SK-N-MC (cell line): ENCODE data around the gene IL3RA.

Experiments
- DNase-seq: peaks from one replicate; pipeline ENCODE4 v3.0.0-alpha.2; 2011; ENCODE audit warnings: low read depth, low spot score
- H3K27ac ChIP-seq: fragments of 200-600 bp; sonication (generic); 2 replicates; pipeline ENCODE4 v1.5.1; 2016; ENCODE audit warnings: mixed run types
- H3K36me3 ChIP-seq: fragments of 200-600 bp; sonication (generic); 2 replicates; pipeline ENCODE4 v1.6.1; 2017; ENCODE audit warnings: antibody characterized with exemption, low read length, mixed read lengths; ENCODE audit not compliant: insufficient read depth
- H3K4me3 ChIP-seq: fragments of 200-600 bp; sonication (generic); 2 replicates; pipeline ENCODE4 v1.5.1; 2016
- H3K9ac ChIP-seq: fragments of 200-600 bp; sonication (generic); 2 replicates; pipeline ENCODE4 v1.8.0; 2017; ENCODE audit warnings: mixed run types, mixed read lengths; ENCODE audit not compliant: insufficient read length
- H3K9me3 ChIP-seq: fragments of 200-600 bp; sonication (generic); 2 replicates; pipeline ENCODE4 v1.6.1; 2017; ENCODE audit warnings: low read depth, mild to moderate bottlenecking, antibody characterized with exemption, low read length, moderate library complexity, mixed read lengths
- EZH2 ChIP-seq: fragments of 200-600 bp; sonication (generic); IDR thresholded peaks from one replicate; pipeline ENCODE4 v1.6.1; 2017; ENCODE audit warnings: antibody characterized with exemption
- FOXP2 ChIP-seq: optimal IDR thresholded peaks from 2 replicates; pipeline ENCODE3; 2011; ENCODE audit warnings: mild to moderate bottlenecking, moderate library complexity; ENCODE audit not compliant: insufficient read depth; ENCODE audit errors: extremely low read length, control extremely low read depth
- POLR2AphosphoS5 ChIP-seq: IDR thresholded peaks from 2 replicates; pipeline ENCODE4 v1.6.1; 2012; ENCODE audit warnings: mild to moderate bottlenecking, low read depth, low read length, borderline replicate concordance

Gene IL3RA

DNA sequence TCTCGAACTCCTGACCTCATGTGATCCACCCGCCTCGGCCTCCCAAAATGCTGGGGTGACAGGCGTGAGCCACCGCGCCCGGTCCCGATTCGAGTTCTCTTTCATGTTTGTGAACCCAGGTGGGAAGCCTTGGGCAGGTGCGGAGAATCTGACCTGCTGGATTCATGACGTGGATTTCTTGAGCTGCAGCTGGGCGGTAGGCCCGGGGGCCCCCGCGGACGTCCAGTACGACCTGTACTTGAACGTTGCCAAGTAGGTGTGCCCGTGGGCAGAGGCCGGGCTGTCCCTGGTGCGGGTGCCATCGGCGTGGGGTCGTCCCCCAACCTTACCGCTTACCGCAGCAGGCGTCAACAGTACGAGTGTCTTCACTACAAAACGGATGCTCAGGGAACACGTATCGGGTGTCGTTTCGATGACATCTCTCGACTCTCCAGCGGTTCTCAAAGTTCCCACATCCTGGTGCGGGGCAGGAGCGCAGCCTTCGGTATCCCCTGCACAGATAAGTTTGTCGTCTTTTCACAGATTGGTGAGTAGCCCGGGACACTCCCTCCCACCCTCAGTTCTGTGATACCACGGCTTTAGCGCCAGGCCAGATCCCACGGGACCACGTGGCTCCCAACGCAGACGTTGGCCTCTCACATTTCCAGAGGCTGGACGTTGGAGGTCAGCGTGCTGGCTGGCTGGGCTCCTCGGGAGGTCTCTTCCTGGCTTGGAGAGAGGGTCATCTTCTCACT lies 15.6 kb downstream of the IL3RA start:
- DNase-seq, result no peak
- Histone ChIP-seq H3K9me3 (no peaks in the 10 kb centered on the region), H3K36me3 (no peaks in the 10 kb centered on the region), H3K27ac (no peak overlapping the region), H3K4me3 (no peak overlapping the region), H3K9ac (no peak overlapping the region)
- TF ChIP-seq EZH2 (no peak), POLR2AphosphoS5 (no peak), FOXP2 (no peak)

DNA sequence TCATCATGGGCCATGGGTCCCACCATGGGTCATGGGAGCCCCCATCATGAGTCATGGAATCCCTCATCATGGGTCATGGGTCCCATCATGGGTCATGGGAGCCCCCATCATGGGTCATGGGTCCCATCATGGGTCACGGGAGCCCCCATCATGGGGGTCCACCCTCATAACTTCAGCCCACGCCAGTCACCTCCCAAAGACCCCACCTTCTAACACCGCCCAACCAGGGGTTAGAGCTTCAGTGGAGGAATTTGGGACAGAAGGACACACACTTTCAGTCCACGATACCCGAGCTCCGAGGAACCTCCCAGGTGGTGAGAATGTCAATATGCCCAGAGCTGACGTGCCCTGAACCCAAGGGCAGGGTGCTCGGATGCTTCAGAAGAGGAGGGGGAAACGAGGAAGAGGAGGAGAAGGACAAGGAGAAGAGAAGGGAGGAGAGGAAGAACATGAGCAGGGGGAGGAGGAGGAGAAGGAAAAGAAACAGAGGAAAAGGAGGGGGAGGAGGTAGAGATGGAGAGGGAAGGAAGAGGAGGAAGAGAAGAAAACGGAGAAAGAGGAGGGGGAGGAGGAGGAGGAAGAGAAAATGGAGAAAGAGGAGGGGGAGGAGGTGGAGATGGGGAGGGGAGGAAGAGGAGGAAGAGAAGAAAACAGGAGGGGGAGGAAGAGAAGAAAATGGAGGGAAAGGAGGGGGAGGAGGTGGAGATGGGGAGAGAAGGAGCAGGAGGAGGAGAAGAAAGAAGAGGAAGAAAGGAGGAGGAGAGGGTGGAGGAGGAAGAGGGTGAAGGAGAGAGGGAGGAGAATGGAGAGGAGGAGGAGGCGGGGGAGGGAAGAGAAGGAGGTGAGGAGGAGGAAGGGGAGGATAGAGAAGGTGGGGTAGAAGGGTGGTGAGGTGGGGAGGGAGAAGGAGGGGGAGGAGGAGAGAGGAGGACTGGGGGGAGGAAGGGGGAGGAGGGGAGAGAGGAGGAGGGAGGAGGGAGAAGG lies 17.7 kb downstream of the IL3RA start:
- no peak overlapping the region for H3K4me3 ChIP-seq
- no peak for DNase-seq
- TF ChIP-seq EZH2 (no peak), POLR2AphosphoS5 (no peak), FOXP2 (no peak)
- H3K9ac ChIP-seq, result no peak overlapping the region
- no peaks in the 10 kb centered on the region for H3K36me3 ChIP-seq
- no peak overlapping the region for H3K27ac ChIP-seq
- H3K9me3 ChIP-seq, result no peaks in the 10 kb centered on the region

DNA sequence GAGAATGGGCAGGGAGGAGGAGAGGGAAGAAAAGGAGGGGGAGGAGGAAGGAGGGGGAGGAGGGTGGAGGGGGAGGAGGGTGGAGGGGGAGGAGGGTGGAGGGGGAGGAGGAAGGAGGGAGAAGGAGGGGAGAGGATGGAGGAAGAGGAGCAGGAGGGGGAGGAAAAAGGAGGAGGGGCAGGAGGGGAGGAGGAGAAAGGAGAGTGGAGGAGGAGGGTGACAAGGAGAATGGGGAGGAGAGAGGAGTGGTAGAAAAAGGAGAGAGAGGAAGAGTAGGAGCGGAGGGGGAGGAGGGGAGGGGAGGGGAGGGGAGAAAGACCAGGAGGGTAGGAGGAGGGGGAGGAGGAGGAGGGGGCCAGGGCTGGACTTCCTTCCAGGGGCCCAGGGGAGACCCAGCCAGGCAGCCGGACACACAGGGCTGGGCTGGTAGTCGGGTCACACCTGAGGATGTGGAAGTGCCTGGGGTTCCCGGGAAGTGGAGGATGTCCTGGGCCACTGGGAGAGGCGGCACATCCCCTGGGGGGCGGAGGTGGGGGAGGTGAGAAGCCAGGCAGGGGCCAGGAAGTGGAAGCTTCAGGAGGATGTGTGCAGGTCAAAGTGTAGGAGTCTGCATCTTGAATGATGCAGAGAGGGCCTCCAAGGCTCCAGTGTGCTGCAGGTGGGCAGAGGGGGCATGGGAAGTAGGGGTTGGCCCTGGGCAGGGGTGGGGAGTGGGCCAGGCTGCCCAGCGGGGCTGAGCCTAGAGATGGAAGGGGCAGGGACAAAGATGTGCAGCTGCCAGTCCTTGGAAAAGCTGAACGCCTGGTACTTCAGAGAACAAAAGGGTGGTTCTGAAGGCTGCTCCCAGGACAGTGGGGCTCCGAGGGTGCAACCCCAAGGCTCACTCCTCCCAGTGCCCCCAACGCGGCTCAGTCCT lies 18.8 kb downstream of the IL3RA start:
- no peak overlapping the region for H3K27ac ChIP-seq
- H3K36me3 ChIP-seq, result no peaks in the 10 kb centered on the region
- H3K9ac ChIP-seq, result no peak overlapping the region
- no peak for DNase-seq
- no peak for TF ChIP-seq EZH2
- TF ChIP-seq POLR2AphosphoS5, result no peak
- no peak for TF ChIP-seq FOXP2
- no peak overlapping the region for H3K4me3 ChIP-seq
- no peaks in the 10 kb centered on the region for H3K9me3 ChIP-seq

DNA sequence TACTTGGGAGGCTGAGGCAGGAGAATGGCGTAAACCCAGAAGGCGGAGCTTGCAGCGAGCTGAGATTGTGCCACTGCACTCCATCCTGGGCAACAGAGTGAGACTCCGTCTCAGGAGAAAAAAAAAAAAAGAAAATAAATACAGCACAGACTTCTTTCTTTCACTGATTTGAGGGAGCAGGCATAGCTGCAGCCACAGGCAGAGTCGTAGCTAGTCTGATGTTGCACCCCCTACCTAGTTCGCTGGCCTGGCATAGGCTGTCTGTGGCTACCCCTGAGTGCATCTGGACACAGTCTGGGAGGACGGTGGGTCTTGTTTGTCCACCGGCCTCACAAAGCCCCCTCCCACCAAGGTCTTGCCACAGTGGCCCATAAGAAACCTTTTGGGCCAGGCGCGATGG lies 21.4 kb downstream of the IL3RA start:
- no peak for TF ChIP-seq EZH2
- no peak for TF ChIP-seq POLR2AphosphoS5
- no peak for TF ChIP-seq FOXP2
- no peak for DNase-seq
- Histone ChIP-seq H3K27ac (no peak overlapping the region), H3K9me3 (no peaks in the 10 kb centered on the region), H3K4me3 (no peak overlapping the region), H3K9ac (no peak overlapping the region), H3K36me3 (no peaks in the 10 kb centered on the region)

DNA sequence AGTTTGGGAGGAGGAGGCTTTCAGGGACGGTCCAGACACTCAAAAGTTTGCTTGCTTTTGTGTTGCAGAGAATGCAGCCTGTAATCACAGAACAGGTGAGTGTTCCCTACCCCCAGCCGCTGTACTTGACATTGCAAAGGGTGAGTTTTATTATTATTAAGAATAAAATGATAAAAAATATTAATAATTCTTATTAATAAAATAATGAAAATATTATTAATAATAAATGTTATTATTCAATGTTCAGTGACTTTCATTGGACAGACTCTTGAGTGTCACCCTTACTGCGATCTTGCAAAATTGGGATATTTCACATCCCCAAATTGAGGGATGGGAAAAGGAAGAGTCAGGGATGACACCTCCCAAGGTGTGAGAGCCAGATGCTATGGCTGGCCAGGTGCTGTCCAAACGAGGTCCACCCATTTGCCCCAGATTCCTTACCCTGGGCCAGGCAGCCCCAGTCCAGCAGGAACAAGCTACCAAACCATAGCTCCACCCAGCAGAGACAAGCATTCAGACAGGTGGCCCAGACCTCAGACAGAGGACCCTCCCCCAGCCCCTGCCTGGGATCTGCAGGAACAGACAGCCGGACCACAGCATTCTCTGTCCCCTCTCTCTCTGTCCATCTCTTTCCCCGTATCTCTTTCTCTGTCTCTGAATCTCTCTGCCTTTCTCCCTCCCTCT lies 22.4 kb downstream of the IL3RA start:
- Histone ChIP-seq H3K36me3 (no peaks in the 10 kb centered on the region), H3K4me3 (no peak overlapping the region), H3K27ac (no peak overlapping the region), H3K9ac (no peak overlapping the region), H3K9me3 (no peaks in the 10 kb centered on the region)
- no peak for TF ChIP-seq EZH2
- TF ChIP-seq POLR2AphosphoS5, result no peak
- TF ChIP-seq FOXP2, result no peak
- DNase-seq, result no peak

DNA sequence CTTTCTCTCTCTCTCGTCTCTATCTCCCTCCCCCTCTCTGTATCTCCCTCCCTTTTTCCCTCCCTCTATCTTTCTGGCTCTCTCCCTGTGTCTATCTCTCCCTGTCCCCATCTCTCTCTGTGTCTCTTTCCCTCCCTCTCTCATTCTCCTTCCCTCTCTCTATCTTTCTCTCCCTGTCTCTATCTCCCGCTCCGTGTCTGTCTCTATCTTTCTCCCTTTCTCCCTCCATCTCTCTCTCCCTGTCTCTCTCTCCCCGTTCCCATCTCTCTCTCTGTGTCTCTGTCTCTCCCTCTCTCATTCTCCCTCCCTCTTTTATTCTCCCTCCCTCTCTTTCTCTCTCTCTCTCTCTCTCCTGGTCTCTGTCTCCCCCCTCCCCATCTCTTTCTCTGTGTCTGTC lies 22.9 kb downstream of the IL3RA start:
- TF ChIP-seq EZH2 (no peak), POLR2AphosphoS5 (no peak), FOXP2 (no peak)
- Histone ChIP-seq H3K9ac (no peak overlapping the region), H3K36me3 (no peaks in the 10 kb centered on the region), H3K9me3 (no peaks in the 10 kb centered on the region), H3K4me3 (no peak overlapping the region), H3K27ac (no peak overlapping the region)
- no peak for DNase-seq

DNA sequence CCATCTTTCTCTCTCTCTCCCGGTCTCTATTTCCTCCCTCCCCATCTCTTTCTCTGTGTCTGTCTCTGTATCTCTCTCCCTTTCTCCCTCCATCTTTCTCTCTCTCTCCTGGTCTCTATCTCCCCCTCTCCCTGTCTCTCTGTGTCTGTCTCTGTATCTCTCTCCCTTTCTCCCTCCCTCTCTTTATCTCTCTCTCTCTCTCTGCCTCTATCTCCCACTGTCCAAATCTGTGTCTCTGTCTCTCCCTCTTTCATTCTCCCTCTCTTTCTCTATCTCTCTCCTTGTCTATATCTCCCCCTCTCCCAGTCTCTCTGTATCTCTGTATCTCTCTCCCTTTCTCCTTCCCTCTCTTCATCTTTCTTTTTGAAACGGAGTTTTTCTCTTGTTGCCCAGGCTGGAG lies 23.6 kb downstream of the IL3RA start:
- no peaks in the 10 kb centered on the region for H3K36me3 ChIP-seq
- no peaks in the 10 kb centered on the region for H3K9me3 ChIP-seq
- no peak for DNase-seq
- TF ChIP-seq FOXP2, result no peak
- no peak for TF ChIP-seq POLR2AphosphoS5
- TF ChIP-seq EZH2, result no peak
- H3K4me3 ChIP-seq, result no peak overlapping the region
- no peak overlapping the region for H3K9ac ChIP-seq
- no peak overlapping the region for H3K27ac ChIP-seq
